Muscle of leg (tissue), 11 donors: ENCODE results near the gene MLLT1. TPM values are rescaled to one million over a fixed set of nuclear protein-coding genes. Genes with fewer than 3 reads are reported as not detected.
A peak's percentile ranks its signal among the peaks of the same experiment; 100 is the strongest.

ENCODE experiments used
- DNase-seq: peaks from one replicate; pipeline ENCODE4 v3.0.0; 2013
- H3K27ac ChIP-seq: one replicate; pipeline ENCODE4 v1.5.1; 2013; ENCODE audit warnings: mild to moderate bottlenecking, low read length, control low read depth
- H3K27me3 ChIP-seq: one replicate; pipeline ENCODE4 v1.6.1; 2013; ENCODE audit warnings: low read length; ENCODE audit not compliant: control insufficient read depth, insufficient read depth
- H3K36me3 ChIP-seq: one replicate; pipeline ENCODE4 v1.6.1; 2013; ENCODE audit warnings: low read length; ENCODE audit not compliant: control insufficient read depth, insufficient read depth
- H3K4me1 ChIP-seq: one replicate; pipeline ENCODE4 v1.6.1; 2013; ENCODE audit warnings: low read length; ENCODE audit not compliant: control insufficient read depth, insufficient read depth
- H3K4me3 ChIP-seq: one replicate; pipeline ENCODE4 v1.5.1; 2013; ENCODE audit warnings: low read length, control low read depth
- H3K9me3 ChIP-seq: replicated peaks from 2 replicates; pipeline ENCODE4 v1.6.1; 2013; ENCODE audit warnings: low read depth, low read length; ENCODE audit not compliant: control insufficient read depth
- WGBS: methylation state at CpG from one replicate; pipeline ENCODE4 v1.1.5; 2013; ENCODE audit warnings: missing lambda C conversion rate; ENCODE audit not compliant: insufficient coverage; 5-methylcytosine and 5-hydroxymethylcytosine counted together
- polyA plus RNA-seq, 8 donors: library from polyadenylated mRNA; unstranded; fragments of 120-200 nt; gene quantifications; one replicate each; pipeline versions ENCODE4 v1.2.1 to v1.2.3, GENCODE V29; 2013; ENCODE audit warnings: inconsistent platforms in 1 of 8, low replicate concordance in 1 of 8; ENCODE audit not compliant: insufficient read length in 8 of 8, insufficient read depth in 1 of 8
- total RNA-seq: library from RNA; stranded (reverse); fragments of 120-200 nt; gene quantifications from one replicate; pipeline ENCODE4 v1.2.4, GENCODE V29; 2013

MLLT1 gene
- total and polyA plus RNA-seq, 9 donors = 11.9 to 63.4 (median 56.4) TPM

DNA sequence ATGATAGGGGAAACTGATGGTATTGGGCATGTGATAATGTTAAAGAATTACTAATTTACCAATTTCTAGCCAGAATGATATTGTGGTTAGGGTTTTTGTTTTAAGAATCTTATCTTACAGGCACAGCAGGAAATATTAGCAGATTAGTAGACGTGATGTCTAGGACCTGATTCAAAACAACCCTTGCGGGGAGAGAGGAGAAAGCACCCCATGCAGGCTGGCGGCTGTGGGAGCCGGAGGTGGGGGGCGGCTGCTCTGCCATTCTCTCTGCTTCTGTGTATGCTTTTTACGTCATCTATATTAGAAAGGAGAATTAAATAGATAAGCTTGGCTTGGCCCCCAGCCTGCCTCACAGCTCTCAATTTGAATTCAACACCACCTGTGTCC lies 41.5 kb downstream of the MLLT1 start:
- H3K27me3 ChIP-seq = no peaks in the 10 kb centered on the region
- peak overlapping the region; percentile 77 for H3K27ac ChIP-seq
- no peak for DNase-seq
- no peaks in the 10 kb centered on the region for H3K9me3 ChIP-seq
- H3K36me3 ChIP-seq = no peaks in the 10 kb centered on the region
- peaks cover 91% of the 10 kb centered on the region for H3K4me1 ChIP-seq
- no peak overlapping the region for H3K4me3 ChIP-seq
- WGBS = no CpG with 5 or more reads among the region's 6 CpGs

DNA sequence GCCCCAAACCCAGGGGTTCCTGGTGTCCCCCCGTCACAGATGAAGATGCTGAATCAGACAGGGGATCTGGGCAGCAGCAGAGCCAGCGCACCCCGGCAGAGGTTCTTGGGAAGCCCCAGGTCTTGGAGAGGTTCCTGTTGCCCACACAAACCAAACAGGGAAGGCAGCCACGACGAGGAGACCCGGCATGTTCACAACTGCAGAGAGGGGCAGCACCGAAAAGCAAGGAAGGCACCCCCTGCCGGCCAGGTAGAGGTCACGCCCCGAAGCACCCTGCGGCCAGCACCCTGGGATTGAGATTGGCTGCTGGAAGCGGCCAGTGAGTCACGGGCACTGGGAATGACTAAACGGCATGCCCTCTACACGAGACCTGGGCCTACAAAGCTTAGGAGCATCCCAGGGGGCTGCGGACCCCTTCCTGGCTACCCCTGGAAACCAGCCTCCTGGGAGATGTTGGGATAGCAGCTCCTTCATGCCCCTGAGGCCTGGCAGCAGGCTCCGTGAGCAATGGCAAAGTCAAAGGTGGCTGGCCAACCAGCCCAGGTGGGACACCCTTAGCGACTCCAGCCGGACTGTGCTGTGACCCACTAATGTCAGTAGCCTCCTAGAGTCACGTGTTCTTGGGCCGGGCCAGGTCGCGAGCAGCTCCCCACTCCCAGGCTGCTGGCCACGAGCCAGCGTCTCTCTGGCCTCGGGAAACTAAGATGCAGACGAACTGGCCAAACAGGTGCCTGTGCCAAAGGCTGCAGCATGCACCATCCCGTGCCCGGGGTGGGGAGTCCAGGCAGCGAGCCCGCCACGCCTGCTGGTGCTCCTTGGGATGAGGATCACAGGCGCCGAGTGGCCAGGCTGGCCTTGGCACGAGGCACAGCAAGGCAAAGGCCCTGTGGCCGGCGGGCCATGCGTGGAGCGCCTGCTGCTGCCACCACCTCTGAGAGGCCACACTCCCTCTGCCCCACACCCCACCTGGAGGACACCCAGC lies 43.2 kb downstream of the MLLT1 start:
- Histone ChIP-seq H3K4me3 (no peak overlapping the region), H3K36me3 (no peaks in the 10 kb centered on the region), H3K27ac (no peak overlapping the region), H3K27me3 (no peaks in the 10 kb centered on the region), H3K4me1 (peaks cover 83% of the 10 kb centered on the region), H3K9me3 (no peaks in the 10 kb centered on the region)
- 76% methylated on average over 33 of the region's 39 CpGs for WGBS
- DNase-seq = peak; percentile 13

DNA sequence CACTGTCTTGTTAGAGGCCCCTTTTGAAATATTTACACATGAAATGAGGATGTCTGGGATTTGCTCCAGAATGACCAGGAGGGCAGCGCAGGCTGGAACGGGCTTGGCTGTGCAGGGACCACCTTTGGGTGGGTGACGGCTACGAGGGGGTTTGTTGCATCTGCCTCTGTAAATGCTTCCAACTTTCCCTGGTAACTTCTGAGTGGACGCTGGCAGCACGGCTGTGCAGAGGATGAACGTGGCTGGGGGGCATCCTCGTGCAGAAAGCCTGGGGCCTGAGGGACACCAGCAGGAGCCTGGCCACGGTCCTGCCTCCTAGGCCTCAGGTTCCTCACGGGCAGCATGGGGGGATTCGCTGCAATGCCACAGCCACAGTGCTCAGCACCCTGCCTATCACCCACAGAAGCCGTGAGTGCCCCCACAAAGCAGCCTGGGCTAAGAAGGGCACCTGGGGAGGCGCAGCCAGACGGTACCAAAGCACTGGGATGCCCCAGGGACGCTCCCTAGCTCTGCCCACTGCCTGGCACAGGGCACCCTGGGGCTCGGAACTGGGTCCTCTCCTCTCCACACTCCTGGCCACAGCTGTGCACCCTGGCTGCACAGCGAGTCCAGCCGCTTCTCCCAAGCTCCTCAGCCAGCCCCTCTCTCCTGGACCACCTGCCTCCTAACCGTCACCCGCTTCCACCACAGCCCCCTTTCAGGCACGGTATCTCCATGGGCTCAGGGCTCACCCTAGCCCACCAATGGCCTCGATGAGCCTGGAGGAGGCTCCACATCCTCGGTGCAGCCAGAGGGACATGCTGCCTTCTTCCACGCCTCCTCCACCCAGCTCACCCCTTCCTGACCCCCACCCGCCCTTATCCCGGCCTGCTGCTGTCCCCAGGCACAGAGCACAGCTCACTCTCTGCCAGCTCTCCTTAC lies 44.5 kb downstream of the MLLT1 start:
- H3K36me3 ChIP-seq = peaks cover 3% of the 10 kb centered on the region
- H3K9me3 ChIP-seq = no peaks in the 10 kb centered on the region
- H3K4me1 ChIP-seq = peaks cover 70% of the 10 kb centered on the region
- peak; percentile 11 for DNase-seq
- H3K27ac ChIP-seq = no peak overlapping the region
- H3K27me3 ChIP-seq = no peaks in the 10 kb centered on the region
- H3K4me3 ChIP-seq = no peak overlapping the region
- 68% methylated on average over 25 of the region's 26 CpGs for WGBS

DNA sequence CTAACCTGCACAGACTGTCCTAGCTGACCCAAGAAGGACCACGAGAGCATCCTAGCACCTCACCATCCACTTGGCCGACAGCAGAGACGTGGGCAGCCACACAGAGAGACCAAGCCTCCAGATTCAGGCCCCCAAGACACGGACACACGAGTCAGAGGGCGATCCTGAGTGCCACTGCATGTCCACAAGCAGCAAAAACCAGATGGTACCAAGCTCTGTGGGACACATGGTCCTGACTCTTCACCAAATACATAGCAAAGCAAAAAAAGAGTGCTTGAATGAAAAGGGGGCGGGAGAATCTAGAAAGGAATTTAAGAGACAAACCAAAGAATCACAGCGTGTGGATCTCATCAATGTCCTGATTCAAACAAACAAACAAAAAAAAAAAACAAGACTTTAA lies 45.2 kb downstream of the MLLT1 start:
- WGBS = 77% methylated on average over 6 of the region's 8 CpGs
- H3K4me1 ChIP-seq = peaks cover 63% of the 10 kb centered on the region
- peaks cover 11% of the 10 kb centered on the region for H3K36me3 ChIP-seq
- H3K9me3 ChIP-seq = no peaks in the 10 kb centered on the region
- H3K27me3 ChIP-seq = no peaks in the 10 kb centered on the region
- H3K27ac ChIP-seq = peak overlapping the region; percentile 36
- DNase-seq = no peak
- no peak overlapping the region for H3K4me3 ChIP-seq

DNA sequence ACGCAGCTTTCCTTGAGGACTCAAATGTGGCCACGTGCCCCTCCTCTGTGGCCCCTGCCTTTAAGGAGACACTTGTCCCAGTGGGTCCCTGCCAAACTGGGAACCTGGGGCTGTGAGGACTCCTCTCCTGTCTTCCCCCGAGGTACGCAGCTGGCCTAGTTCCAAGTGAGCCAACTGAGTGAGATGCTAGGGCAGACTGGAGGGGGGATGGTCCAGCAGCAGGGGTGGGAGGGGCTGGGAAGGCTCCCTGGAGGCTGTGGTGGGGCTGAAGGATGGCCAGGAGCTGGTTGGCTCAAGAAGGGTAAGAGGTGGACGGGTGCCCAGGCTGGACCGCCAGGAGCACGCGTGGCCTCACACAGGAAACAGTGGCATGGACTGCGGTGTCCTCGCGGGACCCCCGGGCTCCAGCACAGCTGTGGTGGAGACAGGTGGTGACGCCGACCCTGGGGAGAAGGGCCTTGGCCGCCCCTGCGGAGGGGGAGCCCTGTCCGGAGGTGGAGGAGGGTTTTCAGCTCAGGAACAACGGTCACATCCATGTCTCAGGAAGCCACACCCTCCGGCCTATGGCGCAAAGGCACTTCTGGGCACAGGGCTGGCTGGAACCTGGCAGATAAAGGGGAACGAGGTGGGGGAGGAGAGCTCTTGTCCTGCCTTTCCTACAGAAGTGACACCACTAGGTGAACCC lies 45.8 kb downstream of the MLLT1 start:
- Histone ChIP-seq H3K9me3 (no peaks in the 10 kb centered on the region), H3K27ac (peak overlapping the region; percentile 45)
- no peak for DNase-seq

DNA sequence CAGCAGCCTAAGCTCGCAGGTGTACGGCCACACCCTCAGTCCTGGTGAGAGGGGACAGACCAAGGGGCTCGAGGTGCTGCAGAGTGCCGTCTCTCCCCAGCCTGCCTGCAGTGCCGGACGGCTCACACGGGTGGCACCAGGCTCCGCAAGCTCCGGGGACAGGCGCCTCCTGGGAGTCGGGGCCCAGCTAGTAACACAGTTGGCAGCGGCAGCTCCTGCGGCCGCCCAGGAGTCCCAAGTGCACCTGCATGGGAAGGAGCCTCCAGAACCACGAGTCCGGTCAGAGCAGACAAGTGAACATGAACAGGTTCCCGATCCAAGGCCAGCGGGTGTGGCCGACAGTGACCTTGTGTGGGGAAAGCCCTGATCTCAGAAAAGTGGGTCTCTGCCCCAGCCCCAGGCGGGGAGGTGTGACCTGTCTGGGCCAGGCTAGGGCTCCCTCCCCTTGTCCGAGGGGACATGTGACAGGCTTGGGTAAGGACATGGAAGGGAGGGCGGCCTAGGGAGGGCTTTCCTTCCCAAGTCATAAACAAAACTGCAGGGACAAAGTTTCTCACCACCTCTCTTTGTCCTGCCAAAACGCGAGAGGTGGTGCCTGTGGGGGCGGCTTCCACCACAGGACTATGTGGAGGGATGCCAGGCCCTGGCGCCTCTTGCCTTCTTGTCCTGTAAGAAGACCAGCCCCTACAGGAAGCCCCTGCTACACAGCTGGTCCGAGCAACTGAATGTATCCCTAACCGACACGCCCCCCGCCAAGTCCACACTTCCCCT lies 46.5 kb downstream of the MLLT1 start:
- Histone ChIP-seq H3K36me3 (peaks cover 19% of the 10 kb centered on the region), H3K4me1 (peaks cover 58% of the 10 kb centered on the region), H3K4me3 (no peak overlapping the region), H3K27ac (peak overlapping the region; percentile 45), H3K27me3 (no peaks in the 10 kb centered on the region), H3K9me3 (no peaks in the 10 kb centered on the region)
- WGBS = 54% methylated on average over 27 of the region's 30 CpGs
- peak; percentile 67 for DNase-seq

More for the DNA sequence above, 45.8 kb downstream of the MLLT1 start:
- H3K4me1 ChIP-seq = peaks cover 58% of the 10 kb centered on the region
- H3K4me3 ChIP-seq = no peak overlapping the region
- H3K36me3 ChIP-seq = peaks cover 17% of the 10 kb centered on the region
- no peaks in the 10 kb centered on the region for H3K27me3 ChIP-seq
- 43% methylated on average over 20 of the region's 21 CpGs for WGBS

DNA sequence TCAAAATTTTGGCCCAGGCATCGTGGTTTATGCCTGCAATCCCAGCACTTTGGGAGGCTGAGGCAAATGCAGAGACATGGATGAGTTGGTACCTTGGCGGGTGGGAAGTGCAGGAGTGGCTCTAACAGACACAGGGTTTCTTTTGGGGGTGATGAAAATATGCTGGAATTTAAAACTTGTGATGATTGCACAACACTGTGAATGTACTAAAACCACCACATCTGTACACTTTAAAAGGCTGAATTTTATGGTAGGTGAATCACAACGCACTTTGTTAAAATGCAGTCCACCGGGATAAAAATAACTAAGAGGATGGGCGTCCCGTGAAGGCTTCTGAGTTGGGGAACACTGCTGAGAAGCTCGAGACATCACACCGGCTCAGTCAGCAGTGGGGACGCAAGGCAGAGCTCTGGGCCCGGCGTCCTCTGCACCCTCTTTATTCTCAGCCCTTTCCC lies 47.1 kb downstream of the MLLT1 start:
- Histone ChIP-seq H3K27me3 (no peaks in the 10 kb centered on the region), H3K4me1 (peaks cover 59% of the 10 kb centered on the region), H3K36me3 (peaks cover 19% of the 10 kb centered on the region), H3K4me3 (no peak overlapping the region), H3K9me3 (no peaks in the 10 kb centered on the region), H3K27ac (peak overlapping the region; percentile 45)
- WGBS = 54% methylated on average over 7 of the region's 11 CpGs
- DNase-seq = no peak

DNA sequence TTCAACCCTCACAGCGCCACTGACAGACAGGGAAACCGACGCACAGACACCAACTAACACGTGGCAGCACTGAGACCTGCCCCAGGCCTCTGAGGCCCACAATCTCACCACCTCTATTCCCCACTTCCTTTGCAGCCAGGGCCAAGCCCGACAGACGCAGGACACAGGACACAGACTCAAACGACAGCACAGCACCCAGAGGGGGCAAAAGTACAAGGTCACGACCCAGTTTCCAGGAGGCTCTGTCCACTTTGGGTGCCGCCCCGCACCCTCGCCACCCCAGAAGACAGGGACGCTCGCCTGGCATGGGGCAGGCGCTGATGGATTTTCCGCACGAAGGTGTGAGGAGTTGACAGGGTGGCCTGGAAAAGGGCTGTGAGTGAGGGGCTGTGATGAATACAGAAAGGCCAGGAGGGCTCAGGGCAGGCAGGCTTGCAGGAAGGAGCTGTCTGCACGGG lies 48.8 kb downstream of the MLLT1 start:
- peaks cover 31% of the 10 kb centered on the region for H3K36me3 ChIP-seq
- H3K27ac ChIP-seq = no peak overlapping the region
- H3K9me3 ChIP-seq = no peaks in the 10 kb centered on the region
- peaks cover 64% of the 10 kb centered on the region for H3K4me1 ChIP-seq
- no peaks in the 10 kb centered on the region for H3K27me3 ChIP-seq
- DNase-seq = no peak
- 81% methylated on average over 17 of the region's 17 CpGs for WGBS
- no peak overlapping the region for H3K4me3 ChIP-seq
